Mesendoderm (in vitro differentiated cells): Measurements from ENCODE around the gene ADORA1.

Experiments used
- DNase-seq: peaks from one replicate; pipeline ENCODE4 v3.0.0; 2013
- H2AK5ac ChIP-seq: 2 replicates; pipeline ENCODE4 v1.6.1; 2013; ENCODE audit warnings: low read length, inconsistent platforms
- H2BK120ac ChIP-seq: 2 replicates; pipeline ENCODE4 v1.6.1; 2013; ENCODE audit warnings: low read depth, mild to moderate bottlenecking, low read length, moderate library complexity, mixed read lengths
- H2BK15ac ChIP-seq: replicated peaks from 2 replicates; pipeline ENCODE4 v1.6.1; 2013; ENCODE audit warnings: low read depth, mild to moderate bottlenecking, moderate library complexity
- H2BK5ac ChIP-seq: 2 replicates; pipeline ENCODE4 v1.6.1; 2013; ENCODE audit warnings: low read length, inconsistent platforms
- H3K18ac ChIP-seq: 2 replicates; pipeline ENCODE4 v1.6.1; 2013; ENCODE audit warnings: mild to moderate bottlenecking, low read length, mixed read lengths
- H3K23ac ChIP-seq: one replicate; pipeline ENCODE4 v1.6.1; 2013; ENCODE audit warnings: low read length
- H3K27ac ChIP-seq: 2 replicates; pipeline ENCODE4 v1.5.1; 2013; ENCODE audit warnings: low read depth, mild to moderate bottlenecking, inconsistent platforms, low read length, moderate library complexity
- H3K27me3 ChIP-seq: 2 replicates; pipeline ENCODE4 v1.6.1; 2013; ENCODE audit warnings: low read length, control low read depth, mild to moderate bottlenecking, inconsistent platforms; ENCODE audit not compliant: insufficient read depth, poor library complexity
- H3K36me3 ChIP-seq: 2 replicates; pipeline ENCODE4 v1.6.1; 2013; ENCODE audit warnings: low read length, inconsistent platforms; ENCODE audit not compliant: control insufficient read depth, insufficient read depth
- H3K4ac ChIP-seq: one replicate; pipeline ENCODE4 v1.6.1; 2013; ENCODE audit warnings: low read depth, mild to moderate bottlenecking, low read length, moderate library complexity
- H3K4me1 ChIP-seq: 2 replicates; pipeline ENCODE4 v1.6.1; 2013; ENCODE audit warnings: low read depth, low read length, inconsistent platforms; ENCODE audit not compliant: control insufficient read depth
- H3K4me2 ChIP-seq: 2 replicates; pipeline ENCODE4 v1.6.1; 2013; ENCODE audit warnings: low read length
- H3K4me3 ChIP-seq: 2 replicates; pipeline ENCODE4 v1.5.1; 2013; ENCODE audit warnings: mild to moderate bottlenecking, low read length
- H3K56ac ChIP-seq: one replicate; pipeline ENCODE4 v1.6.1; 2013; ENCODE audit warnings: low read length
- H3K79me1 ChIP-seq: 2 replicates; pipeline ENCODE4 v1.6.1; 2013; ENCODE audit warnings: low read length, inconsistent platforms
- H3K79me2 ChIP-seq: 2 replicates; pipeline ENCODE4 v1.6.1; 2013; ENCODE audit warnings: mild to moderate bottlenecking, low read length; ENCODE audit not compliant: control insufficient read depth, insufficient read depth
- H3K9ac ChIP-seq: 2 replicates; pipeline ENCODE4 v1.6.1; 2013; ENCODE audit warnings: low read length, inconsistent platforms
- H4K5ac ChIP-seq: one replicate; pipeline ENCODE4 v1.6.1; 2013; ENCODE audit warnings: low read length
- H4K8ac ChIP-seq: one replicate; pipeline ENCODE4 v1.6.1; 2013; ENCODE audit warnings: low read depth, mild to moderate bottlenecking, control low read depth, low read length, moderate library complexity
- WGBS: extraction: QIAGEN DNeasy Blood & Tissue Kit; methylation state at CpG from one replicate; pipeline ENCODE4 v1.1.7; 2013; ENCODE audit warnings: low lambda C conversion rate, missing lambda C conversion rate; ENCODE audit not compliant: insufficient coverage; ENCODE audit errors: extremely low coverage; 5-methylcytosine and 5-hydroxymethylcytosine counted together

ADORA1 gene

GRCh38 chr1:203145321-203146041 is 18.0 kb downstream of the ADORA1 start:
- Histone ChIP-seq H3K27me3 (no peaks in the 10 kb centered on the region), H3K18ac (no peak overlapping the region), H3K79me1 (peaks cover 9% of the 10 kb centered on the region), H2BK15ac (no peak overlapping the region), H3K56ac (peak overlapping the region; percentile 30), H3K4me2 (no peak overlapping the region), H3K4me1 (peaks cover 26% of the 10 kb centered on the region), H2AK5ac (no peak overlapping the region), H2BK120ac (no peak overlapping the region), H3K36me3 (no peaks in the 10 kb centered on the region), H3K4ac (no peak overlapping the region), H4K8ac (no peak overlapping the region), H2BK5ac (no peak overlapping the region), H3K9ac (no peak overlapping the region), H3K79me2 (no peaks in the 10 kb centered on the region), H3K23ac (no peak overlapping the region), H3K4me3 (no peak overlapping the region), H4K5ac (no peak overlapping the region), H3K27ac (no peak overlapping the region)
- DNase-seq, result no peak
- no CpG with 5 or more reads among the region's 13 CpGs for WGBS

GRCh38 chr1:203146042-203146369 is 18.5 kb downstream of the ADORA1 start:
- Histone ChIP-seq H3K79me2 (no peaks in the 10 kb centered on the region), H3K9ac (no peak overlapping the region), H3K36me3 (no peaks in the 10 kb centered on the region), H3K56ac (peak overlapping the region; percentile 30), H3K18ac (no peak overlapping the region), H4K5ac (no peak overlapping the region), H2BK120ac (no peak overlapping the region), H4K8ac (no peak overlapping the region), H2BK5ac (no peak overlapping the region), H2BK15ac (no peak overlapping the region), H3K4me2 (no peak overlapping the region), H3K4ac (no peak overlapping the region), H3K27ac (no peak overlapping the region), H3K4me3 (no peak overlapping the region), H2AK5ac (no peak overlapping the region), H3K4me1 (peaks cover 28% of the 10 kb centered on the region), H3K79me1 (peaks cover 9% of the 10 kb centered on the region), H3K27me3 (no peaks in the 10 kb centered on the region), H3K23ac (no peak overlapping the region)
- no peak for DNase-seq
- WGBS, result no CpG with 5 or more reads among the region's 2 CpGs

- H2BK5ac ChIP-seq, result no peak overlapping the region
- H3K9ac ChIP-seq, result no peak overlapping the region
- no peak overlapping the region for H2BK15ac ChIP-seq
- no peak overlapping the region for H4K5ac ChIP-seq
- H4K8ac ChIP-seq, result no peak overlapping the region
- peaks cover 30% of the 10 kb centered on the region for H3K4me1 ChIP-seq
- H3K56ac ChIP-seq, result peak overlapping the region; percentile 76
- H3K27ac ChIP-seq, result no peak overlapping the region
- H3K4ac ChIP-seq, result no peak overlapping the region
- H3K18ac ChIP-seq, result no peak overlapping the region
- no peaks in the 10 kb centered on the region for H3K79me2 ChIP-seq
- H3K23ac ChIP-seq, result no peak overlapping the region
- peak overlapping the region; percentile 54 for H2AK5ac ChIP-seq
- H3K4me2 ChIP-seq, result no peak overlapping the region
- H2BK120ac ChIP-seq, result no peak overlapping the region
- peaks cover 9% of the 10 kb centered on the region for H3K79me1 ChIP-seq
- no peaks in the 10 kb centered on the region for H3K36me3 ChIP-seq
- no peak for DNase-seq
- H3K27me3 ChIP-seq, result no peaks in the 10 kb centered on the region
- H3K4me3 ChIP-seq, result no peak overlapping the region
- WGBS, result no CpG with 5 or more reads among the region's 7 CpGs
These were observed 19.0 kb downstream of the ADORA1 start for GRCh38 chr1:203146537-203146936.

GRCh38 chr1:203147376-203147775 is 19.9 kb downstream of the ADORA1 start:
- WGBS, result no CpG with 5 or more reads among the region's 5 CpGs

GRCh38 chr1:203148127-203148526 is 20.6 kb downstream of the ADORA1 start:
- Histone ChIP-seq H3K36me3 (no peaks in the 10 kb centered on the region), H3K18ac (no peak overlapping the region), H3K4me3 (no peak overlapping the region), H3K79me2 (no peaks in the 10 kb centered on the region), H3K9ac (no peak overlapping the region), H2BK15ac (no peak overlapping the region), H2AK5ac (no peak overlapping the region), H2BK120ac (no peak overlapping the region), H3K4me1 (peaks cover 34% of the 10 kb centered on the region), H3K4me2 (no peak overlapping the region), H3K56ac (peak overlapping the region; percentile 60), H3K4ac (no peak overlapping the region), H3K27me3 (no peaks in the 10 kb centered on the region), H3K27ac (no peak overlapping the region), H2BK5ac (peak overlapping the region; percentile 38), H3K23ac (no peak overlapping the region), H3K79me1 (peaks cover 7% of the 10 kb centered on the region), H4K8ac (no peak overlapping the region), H4K5ac (no peak overlapping the region)
- no CpG with 5 or more reads among the region's 5 CpGs for WGBS
- DNase-seq, result peak; percentile 70

More at GRCh38 chr1:203147376-203147775, 19.9 kb downstream of the ADORA1 start:
- H3K79me1 ChIP-seq, result peaks cover 7% of the 10 kb centered on the region
- H3K4me2 ChIP-seq, result no peak overlapping the region
- H3K23ac ChIP-seq, result no peak overlapping the region
- H3K4me3 ChIP-seq, result no peak overlapping the region
- H4K5ac ChIP-seq, result no peak overlapping the region
- H4K8ac ChIP-seq, result no peak overlapping the region
- H2AK5ac ChIP-seq, result no peak overlapping the region
- H3K9ac ChIP-seq, result no peak overlapping the region
- no peak overlapping the region for H2BK120ac ChIP-seq
- no peak overlapping the region for H3K18ac ChIP-seq
- H2BK15ac ChIP-seq, result no peak overlapping the region
- H3K27ac ChIP-seq, result peak overlapping the region; percentile 28
- H3K4ac ChIP-seq, result peak overlapping the region; percentile 2
- peak overlapping the region; percentile 48 for H2BK5ac ChIP-seq
- no peaks in the 10 kb centered on the region for H3K27me3 ChIP-seq
- no peaks in the 10 kb centered on the region for H3K36me3 ChIP-seq
- no peak for DNase-seq
- H3K79me2 ChIP-seq, result no peaks in the 10 kb centered on the region
- H3K4me1 ChIP-seq, result peaks cover 32% of the 10 kb centered on the region
- peak overlapping the region; percentile 76 for H3K56ac ChIP-seq

- no CpG with 5 or more reads among the region's 12 CpGs for WGBS
- Histone ChIP-seq H3K79me2 (no peaks in the 10 kb centered on the region), H3K18ac (no peak overlapping the region), H3K27me3 (no peaks in the 10 kb centered on the region), H4K5ac (no peak overlapping the region), H3K9ac (no peak overlapping the region), H3K27ac (no peak overlapping the region), H3K56ac (peak overlapping the region; percentile 60), H2BK5ac (peak overlapping the region; percentile 38), H2BK120ac (no peak overlapping the region), H3K4me1 (peaks cover 38% of the 10 kb centered on the region), H2AK5ac (no peak overlapping the region), H2BK15ac (no peak overlapping the region), H3K23ac (no peak overlapping the region), H3K36me3 (no peaks in the 10 kb centered on the region), H3K79me1 (peaks cover 7% of the 10 kb centered on the region), H3K4me3 (no peak overlapping the region), H3K4ac (peak overlapping the region; percentile 22), H3K4me2 (no peak overlapping the region), H4K8ac (no peak overlapping the region)
- no peak for DNase-seq
These were observed 21.1 kb downstream of the ADORA1 start for GRCh38 chr1:203148579-203148978.
